Astrocyte of the spinal cord (primary cell): ENCODE results near the gene TNPO3.

Experiments used
- DNase-seq: peaks from one replicate; pipeline ENCODE4 v3.0.0; 2011; ENCODE audit warnings: low read depth, low spot score
- H3K4me3 ChIP-seq: 2 replicates; pipeline ENCODE4 v1.5.1; 2011; ENCODE audit warnings: low read depth, mild to moderate bottlenecking, low read length, moderate library complexity
- in situ Hi-C: cut with HindIII; loops from 2 replicates; pipeline ENCODE4 v1.10.0; 2017; ENCODE audit warnings: low sequenced_read_pairs
- TF ChIP-seq, protein P1 (sequence below): IDR thresholded peaks from 2 replicates; pipeline ENCODE4 v1.5.1; 2012; ENCODE audit warnings: low read depth, mild to moderate bottlenecking, low read length, inconsistent platforms

Gene TNPO3

DNA sequence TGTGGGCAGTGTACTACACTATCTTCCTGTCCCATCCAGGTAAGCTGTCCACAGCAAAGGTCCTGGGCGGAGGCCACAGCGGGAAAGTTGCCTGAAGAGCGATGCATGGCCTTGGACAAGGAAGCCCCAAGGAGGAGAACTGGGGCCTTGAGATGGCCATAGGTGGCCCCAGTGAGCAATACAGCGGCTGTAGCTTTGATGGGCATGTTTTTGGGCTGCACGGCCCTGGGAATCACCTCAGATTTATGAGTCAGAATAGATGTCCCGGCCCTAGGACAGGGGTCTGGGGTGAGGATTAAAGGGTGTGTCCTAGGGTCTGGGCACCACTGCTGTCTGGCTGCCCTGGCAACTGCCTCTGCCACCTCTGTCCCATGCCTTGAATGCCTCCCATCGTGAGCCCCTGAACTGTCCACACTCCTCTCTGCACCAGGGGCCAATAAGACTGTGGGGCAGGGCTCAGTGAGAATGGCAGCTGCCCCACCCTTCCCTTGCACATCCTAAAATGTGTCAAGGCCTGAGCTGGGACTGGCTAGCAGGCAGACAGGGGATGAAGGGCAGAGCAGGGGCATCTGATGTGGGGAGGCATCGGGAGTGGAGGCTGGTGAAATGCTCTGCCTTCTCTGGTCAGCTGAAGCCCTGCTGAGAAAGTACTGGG, 126.6 kb downstream of the TNPO3 start:
- H3K4me3 ChIP-seq, result no peak overlapping the region
- TF ChIP-seq, protein P1, sequence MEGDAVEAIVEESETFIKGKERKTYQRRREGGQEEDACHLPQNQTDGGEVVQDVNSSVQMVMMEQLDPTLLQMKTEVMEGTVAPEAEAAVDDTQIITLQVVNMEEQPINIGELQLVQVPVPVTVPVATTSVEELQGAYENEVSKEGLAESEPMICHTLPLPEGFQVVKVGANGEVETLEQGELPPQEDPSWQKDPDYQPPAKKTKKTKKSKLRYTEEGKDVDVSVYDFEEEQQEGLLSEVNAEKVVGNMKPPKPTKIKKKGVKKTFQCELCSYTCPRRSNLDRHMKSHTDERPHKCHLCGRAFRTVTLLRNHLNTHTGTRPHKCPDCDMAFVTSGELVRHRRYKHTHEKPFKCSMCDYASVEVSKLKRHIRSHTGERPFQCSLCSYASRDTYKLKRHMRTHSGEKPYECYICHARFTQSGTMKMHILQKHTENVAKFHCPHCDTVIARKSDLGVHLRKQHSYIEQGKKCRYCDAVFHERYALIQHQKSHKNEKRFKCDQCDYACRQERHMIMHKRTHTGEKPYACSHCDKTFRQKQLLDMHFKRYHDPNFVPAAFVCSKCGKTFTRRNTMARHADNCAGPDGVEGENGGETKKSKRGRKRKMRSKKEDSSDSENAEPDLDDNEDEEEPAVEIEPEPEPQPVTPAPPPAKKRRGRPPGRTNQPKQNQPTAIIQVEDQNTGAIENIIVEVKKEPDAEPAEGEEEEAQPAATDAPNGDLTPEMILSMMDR, result no peak
- no peak for DNase-seq
- in situ Hi-C loops, result no loop called here

DNA sequence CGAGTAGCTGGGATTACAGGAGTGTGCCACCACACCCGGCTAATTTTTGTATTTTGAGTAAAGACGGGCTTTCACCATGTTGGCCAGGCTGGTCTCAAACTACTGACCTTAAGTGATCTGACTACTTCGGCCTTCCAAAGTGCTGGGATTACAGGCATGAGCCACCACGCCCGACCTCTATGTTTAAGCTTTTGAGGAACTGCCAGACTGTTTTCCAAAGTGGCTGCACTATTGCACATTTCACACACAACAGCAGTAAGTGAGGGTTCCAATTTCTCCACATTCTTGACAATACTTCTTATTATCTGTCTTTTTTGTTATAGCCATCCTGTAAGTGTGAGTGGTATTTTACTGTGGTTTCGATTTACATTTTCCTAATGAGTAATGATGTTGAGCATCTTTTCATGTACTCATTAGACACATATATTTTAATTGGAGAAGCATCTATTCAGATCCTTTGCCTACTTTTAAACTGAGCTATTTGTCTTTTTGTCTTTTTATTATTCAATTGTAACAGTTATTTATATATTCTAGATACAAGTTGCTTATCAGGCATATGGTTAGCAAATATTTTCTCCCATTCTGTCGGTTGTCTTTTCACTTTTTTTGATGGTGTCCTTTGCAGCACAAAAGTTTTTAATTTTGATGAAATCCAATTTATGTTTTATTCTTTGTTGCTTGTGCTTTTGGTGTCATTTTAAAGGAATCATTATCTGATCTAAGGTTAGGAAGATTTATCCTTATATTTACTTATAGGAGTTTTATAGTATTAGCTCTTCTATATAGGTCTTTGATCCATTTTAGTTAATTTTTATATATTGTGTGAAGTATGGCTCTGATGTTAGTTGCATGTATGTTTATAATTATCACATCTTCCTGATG, 130.0 kb downstream of the TNPO3 start:
- in situ Hi-C loops, result no loop called here
- H3K4me3 ChIP-seq, result no peak overlapping the region
- DNase-seq, result no peak
- TF ChIP-seq, protein P1, result no peak

DNA sequence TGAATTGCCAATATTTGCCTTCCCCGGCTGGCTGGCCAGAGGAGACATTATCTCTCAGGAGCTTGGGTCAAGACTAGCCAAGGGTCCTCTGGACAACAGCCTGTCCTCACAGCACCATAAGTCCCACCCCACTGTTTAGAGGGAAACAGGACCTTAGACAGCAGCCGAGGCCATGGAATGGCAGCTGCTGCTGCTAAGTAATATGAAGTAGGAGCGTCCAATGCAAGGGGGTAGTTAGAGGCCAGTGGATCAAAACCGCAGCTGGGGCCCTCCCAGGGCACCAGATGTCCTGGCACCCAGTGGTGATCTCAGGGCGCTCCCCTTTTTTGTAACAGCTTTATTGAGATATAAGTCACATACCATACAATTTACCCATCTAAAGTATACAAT, 131.5 kb downstream of the TNPO3 start:
- TF ChIP-seq, protein P1, result no peak
- in situ Hi-C loops, result no loop called here
- no peak overlapping the region for H3K4me3 ChIP-seq
- no peak for DNase-seq

DNA sequence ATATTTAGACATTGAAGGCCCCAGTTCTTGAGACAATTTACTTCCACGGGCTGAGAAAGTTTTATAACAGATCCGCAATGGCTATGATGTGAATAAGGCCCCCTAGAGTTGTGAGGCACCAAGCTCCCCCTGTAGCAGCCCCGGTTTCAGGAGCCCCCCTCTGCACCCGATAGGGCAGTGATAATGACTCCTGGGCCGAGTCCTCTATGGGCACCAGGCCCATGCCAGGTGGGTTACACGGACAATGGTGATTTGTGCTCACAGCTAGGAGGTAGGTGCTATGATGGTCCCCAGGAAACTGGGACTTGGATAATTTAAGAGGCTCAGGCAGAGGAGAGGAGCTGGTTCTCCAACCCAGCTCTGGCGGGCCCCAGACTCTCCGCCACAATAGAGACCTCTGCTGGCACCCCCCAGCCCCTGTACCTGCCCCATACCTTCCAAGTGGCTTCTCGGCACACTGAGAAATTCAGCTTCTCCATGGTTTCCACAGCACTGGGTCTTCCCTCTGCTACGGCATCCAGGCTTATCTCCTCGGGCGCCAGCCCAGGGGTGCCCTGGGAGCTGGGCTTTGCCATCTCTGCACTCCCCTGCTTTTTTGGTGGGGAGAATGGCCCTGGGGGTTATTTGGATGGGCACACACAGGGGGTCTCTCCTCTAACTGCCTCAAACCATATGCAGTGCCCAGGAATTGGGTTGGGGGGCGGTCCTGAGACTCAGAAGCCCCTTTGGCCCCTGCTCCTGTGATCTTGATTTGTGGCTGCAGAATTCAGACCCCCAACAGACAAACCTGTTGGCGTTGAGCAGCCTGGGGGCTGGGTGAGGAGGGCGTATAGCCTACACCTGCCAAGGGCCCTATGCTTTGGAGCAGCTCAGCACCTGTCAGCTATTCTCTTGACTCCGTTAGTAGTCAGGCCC, 132.2 kb downstream of the TNPO3 start:
- in situ Hi-C loops, result no loop called here
- DNase-seq, result no peak
- no peak overlapping the region for H3K4me3 ChIP-seq
- TF ChIP-seq, protein P1, result no peak

DNA sequence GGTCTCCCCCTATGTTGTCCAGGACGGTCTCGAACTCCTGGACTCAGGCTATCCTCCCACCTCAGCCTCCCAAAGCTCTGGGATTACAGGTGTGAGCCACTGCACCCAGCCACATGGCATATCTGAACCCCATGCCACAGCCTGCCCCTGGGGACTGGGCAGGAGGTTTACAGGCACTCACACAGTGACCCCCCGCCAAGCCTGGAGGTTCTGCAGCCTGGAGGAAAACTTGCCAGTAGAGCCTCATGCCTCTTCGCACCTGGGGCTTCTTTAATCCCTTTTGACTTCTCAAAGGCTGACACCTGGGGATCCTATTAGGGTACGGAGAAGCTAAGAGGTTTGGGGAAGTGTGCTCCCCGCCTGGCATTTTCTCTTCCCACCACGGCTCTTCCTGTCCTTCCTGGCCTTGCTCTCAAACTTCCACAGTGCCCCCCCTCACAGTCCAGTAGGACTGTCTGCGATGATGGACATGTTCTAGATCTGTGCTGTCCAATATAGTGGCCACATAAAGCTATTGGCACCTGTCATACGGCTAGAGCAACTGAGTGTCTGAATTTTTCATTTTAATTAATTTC, 133.0 kb downstream of the TNPO3 start:
- in situ Hi-C loops, result no loop called here
- H3K4me3 ChIP-seq, result no peak overlapping the region
- TF ChIP-seq, protein P1, result no peak
- no peak for DNase-seq
